ENCODE data around the gene UBE2O. TPM values are rescaled to one million over a fixed set of nuclear protein-coding genes. Genes with fewer than 3 reads are reported as not detected.

Gene UBE2O
- total RNA-seq, 1 donor from 2014 or later = 25.8 TPM

- H3K27me3 ChIP-seq (ENCODE audit: insufficient read depth, low read length) = no peaks in the 10 kb centered on the region
- peaks cover 11% of the 10 kb centered on the region for H4K20me1 ChIP-seq (ENCODE audit: insufficient read depth, low read length)
- H3K9me3 ChIP-seq (ENCODE audit: insufficient read depth, low read depth, low read length) = no peaks in the 10 kb centered on the region
- peak overlapping the region; percentile 56 for H2AFZ ChIP-seq (ENCODE audit: low read depth, low read length)
- no peaks in the 10 kb centered on the region for H3K36me3 ChIP-seq (ENCODE audit: insufficient read depth, low read length)
- peaks cover 15% of the 10 kb centered on the region for H3K4me1 ChIP-seq (ENCODE audit: insufficient read depth, low read length)
- no peak for DNase-seq (ENCODE audit: low read depth)
- H3K36me3 Mint-ChIP-seq (ENCODE audit: low read depth, unreplicated experiment) = peaks cover 1% of the 10 kb centered on the region
- peak overlapping the region; percentile 93 for H3K4me3 Mint-ChIP-seq (ENCODE audit: unreplicated experiment)
- no peaks in the 10 kb centered on the region for H3K9me3 Mint-ChIP-seq (ENCODE audit: unreplicated experiment)
- H3K79me2 ChIP-seq (ENCODE audit: insufficient read depth, low read length) = peaks cover 29% of the 10 kb centered on the region
- TF ChIP-seq EZH2 (IDR thresholded peaks at IDR 0.05; ENCODE audit: insufficient read depth, low read length) (no peak), CTCF (IDR thresholded peaks at IDR 0.05; ENCODE audit: insufficient read depth, low read depth, low read length) (no peak)
- peaks cover 2% of the 10 kb centered on the region for H3K27me3 Mint-ChIP-seq (ENCODE audit: low read depth, unreplicated experiment)
- H3K27ac ChIP-seq (ENCODE audit: low read depth, low read length) = peak overlapping the region; percentile 4
- H3K9ac ChIP-seq (ENCODE audit: low read length) = no peak overlapping the region
- H3K27ac Mint-ChIP-seq (ENCODE audit: unreplicated experiment) = peak overlapping the region; percentile 45
- H3K4me2 ChIP-seq (ENCODE audit: low read length) = peak overlapping the region; percentile 92
- no peak for FAIRE-seq
- peaks cover 4% of the 10 kb centered on the region for H3K4me1 Mint-ChIP-seq (ENCODE audit: low read depth, unreplicated experiment)
- no peak overlapping the region for H3K4me3 ChIP-seq (ENCODE audit: insufficient read depth, low read depth, low read length)
Measured at GRCh38 chr17:76354747-76355310, 98.1 kb downstream of the UBE2O start.

- peak overlapping the region; percentile 90 for H2AFZ ChIP-seq (ENCODE audit: low read depth, low read length)
- H3K9me3 ChIP-seq (ENCODE audit: insufficient read depth, low read depth, low read length) = no peaks in the 10 kb centered on the region
- H3K4me2 ChIP-seq (ENCODE audit: low read length) = peak overlapping the region; percentile 92
- Mint-ChIP-seq H3K4me1 (ENCODE audit: low read depth, unreplicated experiment) (peaks cover 4% of the 10 kb centered on the region), H3K9me3 (ENCODE audit: unreplicated experiment) (no peaks in the 10 kb centered on the region), H3K36me3 (ENCODE audit: low read depth, unreplicated experiment) (peaks cover 1% of the 10 kb centered on the region), H3K27me3 (ENCODE audit: low read depth, unreplicated experiment) (no peaks in the 10 kb centered on the region), H3K4me3 (ENCODE audit: unreplicated experiment) (peak overlapping the region; percentile 93), H3K27ac (ENCODE audit: unreplicated experiment) (peak overlapping the region; percentile 100)
- peak overlapping the region; percentile 65 for H3K4me3 ChIP-seq (ENCODE audit: insufficient read depth, low read depth, low read length)
- peaks cover 15% of the 10 kb centered on the region for H3K4me1 ChIP-seq (ENCODE audit: insufficient read depth, low read length)
- peak overlapping the region; percentile 85 for H3K9ac ChIP-seq (ENCODE audit: low read length)
- FAIRE-seq (no peak), DNase-seq (ENCODE audit: low read depth) (no peak)
- H3K27me3 ChIP-seq (ENCODE audit: insufficient read depth, low read length) = no peaks in the 10 kb centered on the region
- peak overlapping the region; percentile 95 for H3K27ac ChIP-seq (ENCODE audit: low read depth, low read length)
- peaks cover 34% of the 10 kb centered on the region for H3K79me2 ChIP-seq (ENCODE audit: insufficient read depth, low read length)
- peaks cover 11% of the 10 kb centered on the region for H4K20me1 ChIP-seq (ENCODE audit: insufficient read depth, low read length)
- TF ChIP-seq CTCF (IDR thresholded peaks at IDR 0.05; ENCODE audit: insufficient read depth, low read depth, low read length) = no peak
- TF ChIP-seq EZH2 (IDR thresholded peaks at IDR 0.05; ENCODE audit: insufficient read depth, low read length) = no peak
- H3K36me3 ChIP-seq (ENCODE audit: insufficient read depth, low read length) = no peaks in the 10 kb centered on the region
Measured at GRCh38 chr17:76354317-76354729, 98.6 kb downstream of the UBE2O start.

GRCh38 chr17:76353599-76354316 is 99.2 kb downstream of the UBE2O start, which contains the start of gene PRPSAP1:
Gene PRPSAP1, minus strand, starts transcription at chr17:76353916. Its CDS starts 213 bp downstream, at chr17:76353703.
- Histone ChIP-seq H3K27ac (ENCODE audit: low read depth, low read length) (peak within 1 kb of the TSS; percentile 95), H3K9ac (ENCODE audit: low read length) (peak within 1 kb of the TSS; percentile 85), H3K4me3 (ENCODE audit: insufficient read depth, low read depth, low read length) (peak within 1 kb of the TSS; percentile 65), H2AFZ (ENCODE audit: low read depth, low read length) (peak within 1 kb of the TSS; percentile 90), H3K79me2 (ENCODE audit: insufficient read depth, low read length) (peaks cover 38% of the 10 kb centered on the region), H3K4me2 (ENCODE audit: low read length) (peak within 1 kb of the TSS; percentile 92), H3K9me3 (ENCODE audit: insufficient read depth, low read depth, low read length) (no peaks in the 10 kb centered on the region), H4K20me1 (ENCODE audit: insufficient read depth, low read length) (peaks cover 11% of the 10 kb centered on the region), H3K27me3 (ENCODE audit: insufficient read depth, low read length) (no peaks in the 10 kb centered on the region), H3K36me3 (ENCODE audit: insufficient read depth, low read length) (no peaks in the 10 kb centered on the region), H3K4me1 (ENCODE audit: insufficient read depth, low read length) (peaks cover 15% of the 10 kb centered on the region)
- Mint-ChIP-seq H3K4me1 (ENCODE audit: low read depth, unreplicated experiment) (peaks cover 4% of the 10 kb centered on the region), H3K9me3 (ENCODE audit: unreplicated experiment) (no peaks in the 10 kb centered on the region), H3K27me3 (ENCODE audit: low read depth, unreplicated experiment) (no peaks in the 10 kb centered on the region), H3K36me3 (ENCODE audit: low read depth, unreplicated experiment) (peaks cover 1% of the 10 kb centered on the region), H3K4me3 (ENCODE audit: unreplicated experiment) (peak within 1 kb of the TSS; percentile 94), H3K27ac (ENCODE audit: unreplicated experiment) (peak within 1 kb of the TSS; percentile 100)
- TF ChIP-seq EZH2 (IDR thresholded peaks at IDR 0.05; ENCODE audit: insufficient read depth, low read length) = no peak
- no peak for TF ChIP-seq CTCF (IDR thresholded peaks at IDR 0.05; ENCODE audit: insufficient read depth, low read depth, low read length)
- FAIRE-seq (no peak), DNase-seq (ENCODE audit: low read depth) (peak; percentile 83)
